Hematopoietic multipotent progenitor cell (in vitro differentiated cells): Measurements from ENCODE around the gene MOB3B. TPM values are rescaled to one million over a fixed set of nuclear protein-coding genes. Genes with fewer than 3 reads are reported as not detected.
A peak's percentile ranks its signal among the peaks of the same experiment; 100 is the strongest.

Experiments used
- DNase-seq, 3 donors: peaks; one replicate each; pipeline ENCODE4 v3.0.0-alpha.2; 2011 to 2015; ENCODE audit warnings: low read depth in 2 of 3, low spot score in 2 of 3
- total RNA-seq: library from RNA; depleted of rRNA; stranded (reverse); fragments of >200 nt; gene quantifications from one replicate; pipeline ENCODE4 v1.2.3, GENCODE V29; 2012

The MOB3B gene
- total RNA-seq, 1 donor, result 0.54 TPM

- no peak for DNase-seq
Measured at GRCh38 chr9:27348785-27349697, 180.6 kb downstream of the MOB3B start.

GRCh38 chr9:27347889-27348288 lies 181.7 kb downstream of the MOB3B start:
- no peak for DNase-seq

DNA sequence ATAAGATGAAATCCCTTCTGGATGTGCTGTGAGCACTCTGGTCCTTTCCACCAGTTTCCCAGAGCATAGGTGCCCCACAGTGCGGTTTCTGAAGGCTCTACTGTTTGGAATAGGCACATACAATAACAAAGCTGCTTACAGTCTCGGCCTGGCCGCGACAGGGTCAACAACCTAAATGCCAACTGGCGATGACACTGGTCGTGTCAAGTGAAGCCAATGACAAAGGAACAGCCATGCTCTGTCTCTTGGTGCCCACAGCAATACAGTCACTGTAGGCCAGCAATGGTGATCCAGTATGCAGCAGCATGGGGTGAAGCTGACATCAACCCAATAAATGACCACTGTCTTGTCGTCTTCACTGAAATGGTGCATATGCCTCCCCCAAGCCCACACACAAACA lies 184.8 kb downstream of the MOB3B start:
- DNase-seq, result no peak

DNA sequence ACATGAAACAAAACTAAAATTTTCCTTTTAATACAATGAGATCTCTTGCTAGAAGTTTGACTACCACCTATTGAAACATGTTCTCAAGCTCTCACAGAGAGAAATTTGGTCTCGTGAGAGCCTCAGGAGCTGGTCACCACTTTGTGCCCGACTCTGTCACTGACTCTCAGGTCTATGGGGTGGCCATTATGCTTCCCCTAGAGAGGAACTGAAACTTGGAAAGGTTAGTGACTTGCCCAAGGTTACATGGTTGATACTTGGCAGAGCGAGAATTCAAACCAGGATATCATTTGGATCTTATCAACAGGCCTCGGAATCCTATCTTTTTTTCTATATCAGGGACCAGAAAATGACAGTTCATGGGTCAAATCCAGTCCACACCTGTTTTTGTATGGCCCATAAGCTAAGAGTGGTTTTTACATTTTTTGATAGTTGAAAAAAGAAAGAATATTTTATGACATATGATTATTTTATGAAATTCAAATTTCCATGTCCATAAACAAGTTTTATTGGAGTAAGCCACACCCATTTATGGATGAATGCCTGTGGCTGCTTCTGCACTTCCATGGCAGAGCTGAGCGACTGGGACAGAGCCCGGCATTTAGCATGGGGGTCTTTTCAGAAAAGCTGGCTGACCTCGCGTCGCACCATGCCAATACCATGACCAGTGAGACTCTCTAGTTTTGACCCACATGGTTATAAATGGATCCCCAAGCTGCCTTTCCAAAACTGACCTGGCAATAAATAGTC lies 187.9 kb downstream of the MOB3B start:
- no peak for DNase-seq

DNA sequence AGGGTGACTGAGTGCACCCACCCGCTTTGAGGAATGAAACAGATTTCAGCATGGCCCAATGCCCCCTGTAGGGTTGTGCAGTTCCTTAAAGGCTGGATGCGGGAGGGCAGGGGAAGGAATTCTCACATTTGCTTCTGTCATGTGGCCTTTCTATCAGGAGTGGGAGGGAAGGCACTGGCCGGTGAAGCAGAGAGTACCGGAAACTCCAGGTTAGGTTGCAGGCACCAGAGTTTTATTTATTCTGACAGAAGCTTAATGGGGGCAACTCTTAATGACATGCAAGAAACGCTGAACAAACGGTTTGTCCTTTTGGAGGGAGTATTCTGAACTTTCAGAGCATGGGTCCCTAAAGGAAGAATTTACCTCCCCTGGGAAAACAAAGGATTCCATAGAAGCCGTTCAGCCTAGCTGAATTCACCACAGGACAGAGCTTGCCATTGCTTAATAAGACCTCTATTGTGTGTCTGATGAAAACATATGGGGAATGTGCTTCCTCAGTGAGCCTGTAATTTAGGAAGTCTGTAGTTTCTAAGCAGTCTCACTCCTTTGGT lies 188.6 kb downstream of the MOB3B start:
- DNase-seq, result no peak

DNA sequence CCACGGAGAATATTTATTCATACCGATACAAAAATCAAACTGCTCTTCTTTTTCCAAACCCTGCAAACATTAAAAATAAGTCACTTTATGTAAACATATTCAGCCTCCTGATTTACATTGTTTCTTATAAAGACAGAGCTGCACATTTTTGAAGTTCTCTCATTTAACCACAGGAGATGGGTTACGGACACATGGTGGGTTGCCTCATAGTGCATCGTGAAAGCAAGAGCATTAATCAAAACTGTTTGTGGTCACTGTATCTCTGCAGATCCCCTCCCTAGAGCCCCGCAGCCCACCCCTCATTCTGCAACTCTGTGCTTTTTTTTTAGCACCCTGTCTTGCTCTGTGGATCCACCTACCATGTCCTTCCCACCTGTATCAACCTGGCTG lies 189.3 kb downstream of the MOB3B start:
- DNase-seq, result no peak

GRCh38 chr9:27339661-27340284 lies 189.8 kb downstream of the MOB3B start:
- DNase-seq, result no peak

DNA sequence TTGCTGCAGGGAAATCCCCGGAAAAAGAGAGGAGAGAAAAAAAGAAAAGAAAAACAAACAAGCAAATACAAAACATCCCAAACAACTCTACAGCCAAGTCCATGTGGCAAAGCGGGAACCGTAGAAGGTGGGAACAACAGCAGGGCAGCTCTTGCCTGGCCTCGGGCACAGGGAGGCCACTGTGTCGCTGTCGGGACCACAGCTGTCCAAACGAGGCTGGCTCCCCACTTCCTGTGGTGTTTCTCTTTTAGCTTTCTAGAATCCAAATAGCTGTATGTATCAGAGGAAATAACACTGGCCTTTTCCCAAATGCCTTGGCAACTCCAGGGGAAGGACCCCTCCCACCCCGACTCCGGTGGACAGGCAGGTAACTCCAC lies 191.1 kb downstream of the MOB3B start:
- no peak for DNase-seq

GRCh38 chr9:27337833-27338526 lies 191.6 kb downstream of the MOB3B start:
- no peak for DNase-seq

- no peak for DNase-seq
Measured at GRCh38 chr9:27337236-27337635, 192.4 kb downstream of the MOB3B start.

- no peak for DNase-seq
Measured at GRCh38 chr9:27336829-27337228, 192.8 kb downstream of the MOB3B start.

DNA sequence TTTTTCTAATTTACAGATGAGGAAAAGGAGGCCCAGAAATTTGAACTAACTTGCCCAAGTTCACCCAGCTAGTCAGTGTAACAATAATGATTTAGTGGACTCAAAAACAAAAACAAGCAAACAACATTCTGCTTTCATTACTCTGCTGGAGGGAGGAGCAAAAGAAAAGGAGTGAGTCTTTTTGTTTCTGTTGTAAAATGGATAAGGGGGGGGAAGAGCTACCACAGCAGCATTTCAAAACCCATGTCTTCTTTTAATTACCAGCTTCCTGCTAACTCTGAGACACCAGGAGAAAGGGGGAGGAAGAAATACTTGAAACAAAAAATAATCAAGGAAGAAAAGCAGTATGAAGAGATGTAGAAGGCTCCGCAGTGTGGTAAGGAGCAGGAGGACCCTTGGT lies 193.5 kb downstream of the MOB3B start:
- DNase-seq, result no peak

DNA sequence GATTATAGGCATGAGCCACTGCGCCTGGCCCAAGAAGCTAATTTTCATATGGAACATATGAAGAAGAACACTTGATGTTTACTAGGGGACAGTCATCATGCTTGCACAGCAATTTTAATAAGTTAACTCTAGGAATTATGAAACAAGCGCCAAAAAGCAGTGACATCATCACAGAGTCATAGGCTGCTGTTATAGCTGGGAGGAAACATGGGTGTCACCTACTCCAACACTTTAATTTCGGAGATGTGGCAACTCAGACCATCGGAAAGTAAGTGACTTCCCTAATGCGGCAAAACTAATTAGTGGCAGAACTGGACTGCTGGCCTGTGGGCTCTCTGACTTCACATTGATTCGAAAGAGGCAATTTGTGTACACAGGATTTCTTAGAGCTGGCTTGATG lies 194.5 kb downstream of the MOB3B start:
- DNase-seq, result no peak

DNA sequence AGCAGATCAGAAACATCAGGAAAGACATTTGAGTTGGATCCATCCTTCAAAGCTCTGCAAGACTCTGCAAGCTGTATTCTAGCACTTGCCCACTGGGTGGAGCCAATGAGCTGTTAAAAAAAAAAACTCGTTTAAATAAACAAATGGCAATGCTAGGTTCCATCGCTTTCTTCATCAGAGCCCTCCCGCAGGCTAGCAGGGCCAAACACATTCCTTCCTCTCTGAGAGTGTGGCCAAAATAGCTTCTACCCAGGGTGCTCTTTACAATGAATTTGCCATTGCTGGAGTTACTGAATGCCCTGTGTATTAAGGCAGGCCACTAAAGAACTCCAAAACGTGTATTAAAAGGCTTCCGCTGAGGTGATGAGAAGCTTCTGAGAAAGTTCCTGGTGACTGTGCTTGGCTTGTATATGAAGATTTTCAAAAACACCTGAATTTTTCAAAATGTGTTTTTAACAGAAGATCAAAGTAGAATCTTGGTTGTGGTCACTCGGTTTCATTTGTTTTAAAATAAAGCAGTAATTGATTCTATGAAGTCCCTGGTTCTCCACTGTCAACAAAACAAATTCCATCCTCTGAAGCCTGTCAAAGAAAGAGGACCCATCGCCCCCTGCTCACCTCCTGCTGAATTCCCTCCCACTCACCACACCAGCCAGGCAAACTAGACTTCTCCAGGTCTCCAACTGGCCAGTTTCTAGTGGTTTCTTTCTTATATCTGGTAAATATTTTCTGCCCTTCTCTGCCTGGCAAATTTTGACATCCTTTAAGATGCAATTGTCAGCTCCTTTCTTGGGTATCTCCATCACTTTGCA lies 196.2 kb downstream of the MOB3B start:
- DNase-seq, result peak; percentile 28 to 87 (median 70)

DNA sequence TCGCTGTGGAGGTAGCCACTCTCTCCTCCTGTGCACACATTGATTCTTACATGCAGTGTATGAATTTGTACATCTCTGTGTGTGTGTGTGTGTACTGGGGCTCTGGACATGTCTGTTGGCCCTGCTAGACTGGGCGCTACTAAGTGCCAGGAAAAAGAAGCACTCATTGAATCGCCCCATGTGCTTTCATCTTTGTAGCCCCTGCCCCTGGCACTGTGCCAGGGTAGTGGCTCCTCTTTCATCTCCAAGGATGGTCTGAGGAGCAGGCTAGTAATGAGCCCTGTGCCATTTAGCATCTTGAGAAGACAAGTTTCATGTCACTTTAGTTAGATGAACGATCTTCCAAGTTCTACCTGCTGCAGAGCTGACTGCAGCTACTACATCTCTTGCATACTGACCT lies 198.2 kb downstream of the MOB3B start:
- no peak for DNase-seq

DNA sequence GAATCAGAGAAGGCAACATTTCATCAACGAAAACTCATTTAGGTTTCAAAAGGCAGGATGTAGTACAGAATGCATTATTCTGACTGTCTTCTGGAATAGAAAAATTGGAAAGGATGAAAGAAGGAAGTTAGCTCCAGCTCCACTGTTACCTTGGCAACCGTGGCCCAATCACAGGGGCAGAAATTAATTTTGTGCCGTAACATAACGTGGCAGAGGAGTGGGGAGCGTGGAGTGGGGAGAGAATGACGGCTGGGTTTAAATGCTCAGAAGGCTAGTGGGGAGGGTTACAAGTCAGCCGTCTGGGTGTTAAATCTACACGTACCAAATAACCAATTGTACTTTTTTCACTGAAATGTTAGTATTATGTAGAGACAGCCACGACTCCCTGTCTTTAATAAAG lies 200.3 kb downstream of the MOB3B start:
- DNase-seq, result no peak

DNA sequence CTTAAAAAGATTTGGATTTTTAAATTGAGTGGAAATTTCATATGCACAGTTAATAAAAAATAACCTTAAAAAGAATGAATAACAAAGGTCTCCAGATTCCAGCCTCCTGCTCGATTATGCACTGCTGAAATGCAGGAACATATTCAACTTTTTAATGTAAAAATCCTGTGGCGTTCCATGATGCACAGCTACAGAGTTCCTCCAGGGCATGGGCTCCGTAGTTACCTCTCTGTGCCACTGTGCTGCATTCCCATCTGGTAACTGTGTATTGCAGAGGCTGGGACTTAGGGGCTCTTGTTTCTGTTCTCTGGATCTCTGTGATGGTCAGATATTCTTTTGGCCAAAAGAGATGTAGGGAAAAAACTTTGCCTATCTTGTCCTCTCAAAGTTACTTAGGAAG lies 201.1 kb downstream of the MOB3B start:
- DNase-seq, result no peak

DNA sequence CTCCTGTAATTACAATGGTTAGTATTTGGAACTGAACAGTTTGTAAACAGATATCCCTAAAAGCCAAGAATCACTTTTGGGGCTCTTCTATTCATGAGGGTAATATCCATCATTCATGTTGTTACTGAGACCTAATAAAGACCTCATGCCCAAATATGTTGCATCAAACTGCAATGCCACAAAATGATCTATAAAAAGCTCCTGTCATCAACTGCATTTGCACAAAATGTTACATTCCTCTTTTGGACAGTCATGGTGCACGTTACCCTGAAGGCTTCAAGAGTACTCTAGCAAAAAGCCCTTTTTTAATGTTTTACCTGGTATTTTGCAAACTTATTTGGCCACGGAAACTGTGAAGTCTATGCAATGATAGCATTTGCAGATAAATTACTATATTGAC lies 218.4 kb downstream of the MOB3B start:
- no peak for DNase-seq

- no peak for DNase-seq
Measured at GRCh38 chr9:27310582-27310981, 219.0 kb downstream of the MOB3B start.
